ENCODE data around the gene CORO7. TPM values are rescaled to one million over a fixed set of nuclear protein-coding genes. Genes with fewer than 3 reads are reported as not detected.

Gene CORO7
- total RNA-seq, 1 donor, result 9.9 TPM

GRCh38 chr16:4358236-4358635 lies 58.2 kb downstream of the CORO7 start:
- TF ChIP-seq, protein P1, sequence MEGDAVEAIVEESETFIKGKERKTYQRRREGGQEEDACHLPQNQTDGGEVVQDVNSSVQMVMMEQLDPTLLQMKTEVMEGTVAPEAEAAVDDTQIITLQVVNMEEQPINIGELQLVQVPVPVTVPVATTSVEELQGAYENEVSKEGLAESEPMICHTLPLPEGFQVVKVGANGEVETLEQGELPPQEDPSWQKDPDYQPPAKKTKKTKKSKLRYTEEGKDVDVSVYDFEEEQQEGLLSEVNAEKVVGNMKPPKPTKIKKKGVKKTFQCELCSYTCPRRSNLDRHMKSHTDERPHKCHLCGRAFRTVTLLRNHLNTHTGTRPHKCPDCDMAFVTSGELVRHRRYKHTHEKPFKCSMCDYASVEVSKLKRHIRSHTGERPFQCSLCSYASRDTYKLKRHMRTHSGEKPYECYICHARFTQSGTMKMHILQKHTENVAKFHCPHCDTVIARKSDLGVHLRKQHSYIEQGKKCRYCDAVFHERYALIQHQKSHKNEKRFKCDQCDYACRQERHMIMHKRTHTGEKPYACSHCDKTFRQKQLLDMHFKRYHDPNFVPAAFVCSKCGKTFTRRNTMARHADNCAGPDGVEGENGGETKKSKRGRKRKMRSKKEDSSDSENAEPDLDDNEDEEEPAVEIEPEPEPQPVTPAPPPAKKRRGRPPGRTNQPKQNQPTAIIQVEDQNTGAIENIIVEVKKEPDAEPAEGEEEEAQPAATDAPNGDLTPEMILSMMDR (IDR thresholded peaks at IDR 0.05; ENCODE audit: insufficient read depth, low read depth, low read length), result no peak
- no peak for DNase-seq (ENCODE audit: low read depth)
- H3K4me3 ChIP-seq (ENCODE audit: low read depth, low read length), result no peak overlapping the region

DNA sequence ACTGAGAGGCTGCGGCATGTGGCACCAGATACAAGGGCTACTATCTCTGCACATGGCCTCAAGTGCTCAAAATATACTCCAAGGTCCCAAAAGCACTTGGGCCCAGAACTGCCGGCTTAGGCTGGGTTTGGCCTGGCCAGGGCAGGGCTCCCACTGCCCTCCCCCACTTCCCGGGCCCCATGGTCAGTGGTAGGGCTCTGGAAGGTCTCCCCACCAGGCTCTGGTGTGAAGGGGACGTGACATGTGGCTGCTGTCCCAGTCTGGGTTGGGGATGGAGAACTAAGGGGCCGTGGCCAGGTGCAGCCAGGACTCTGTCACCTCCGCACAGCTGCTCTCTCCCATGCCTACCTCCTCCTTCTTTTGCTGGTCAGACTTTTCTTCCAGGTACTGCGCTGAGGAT lies 59.6 kb downstream of the CORO7 start:
- DNase-seq (ENCODE audit: low read depth), result no peak
- H3K4me3 ChIP-seq (ENCODE audit: low read depth, low read length), result no peak overlapping the region
- TF ChIP-seq, protein P1 (IDR thresholded peaks at IDR 0.05; ENCODE audit: insufficient read depth, low read depth, low read length), result no peak

GRCh38 chr16:4354512-4355409 lies 61.6 kb downstream of the CORO7 start:
- no peak overlapping the region for H3K4me3 ChIP-seq (ENCODE audit: low read depth, low read length)
- TF ChIP-seq, protein P1 (IDR thresholded peaks at IDR 0.05; ENCODE audit: insufficient read depth, low read depth, low read length), result no peak
- no peak for DNase-seq (ENCODE audit: low read depth)

GRCh38 chr16:4353675-4354074 lies 62.7 kb downstream of the CORO7 start:
- DNase-seq (ENCODE audit: low read depth), result no peak
- H3K4me3 ChIP-seq (ENCODE audit: low read depth, low read length), result no peak overlapping the region
- TF ChIP-seq, protein P1 (IDR thresholded peaks at IDR 0.05; ENCODE audit: insufficient read depth, low read depth, low read length), result no peak

GRCh38 chr16:4352843-4353242 lies 63.6 kb downstream of the CORO7 start:
- DNase-seq (ENCODE audit: low read depth), result no peak
- no peak overlapping the region for H3K4me3 ChIP-seq (ENCODE audit: low read depth, low read length)
- TF ChIP-seq, protein P1 (IDR thresholded peaks at IDR 0.05; ENCODE audit: insufficient read depth, low read depth, low read length), result no peak

GRCh38 chr16:4351880-4352279 lies 64.5 kb downstream of the CORO7 start:
- no peak for DNase-seq (ENCODE audit: low read depth)
- TF ChIP-seq, protein P1 (IDR thresholded peaks at IDR 0.05; ENCODE audit: insufficient read depth, low read depth, low read length), result no peak
- H3K4me3 ChIP-seq (ENCODE audit: low read depth, low read length), result no peak overlapping the region
